Neural cell (in vitro differentiated cells): ENCODE measurements around the gene CLDN18. TPM values are rescaled to one million over a fixed set of nuclear protein-coding genes. Genes with fewer than 3 reads are reported as not detected.

Source experiments
- H2AFZ ChIP-seq: fragments of 200-600, 300-800 bp; sonication (generic), shearing (Covaris generic); 2 replicates; pipeline ENCODE4 v1.6.0; 2014; ENCODE audit warnings: low read depth, mild to moderate bottlenecking, antibody characterized with exemption, low read length, moderate library complexity
- H3F3A ChIP-seq: fragments of 200-600 bp; shearing (Covaris generic); 2 replicates; pipeline ENCODE4 v1.6.1; 2016; ENCODE audit warnings: mild to moderate bottlenecking, moderate library complexity, mixed read lengths, antibody characterized with exemption, low read length; ENCODE audit not compliant: insufficient read depth, poor library complexity, severe bottlenecking
- H3K27ac ChIP-seq: fragments of 200-600, 300-800 bp; sonication (generic), shearing (Covaris generic); 2 replicates; pipeline ENCODE4 v1.5.1; 2014; ENCODE audit warnings: mild to moderate bottlenecking, low read length, moderate library complexity
- H3K27me3 ChIP-seq: fragments of 300-800, 200-600 bp; sonication (generic), shearing (Covaris generic); 2 replicates; pipeline ENCODE4 v1.6.0; 2014; ENCODE audit warnings: mild to moderate bottlenecking, low read depth, low read length, moderate library complexity; ENCODE audit not compliant: insufficient read depth
- H3K36me3 ChIP-seq: fragments of 300-800, 200-600 bp; sonication (generic), shearing (Covaris generic); 2 replicates; pipeline ENCODE4 v1.5.1; 2014; ENCODE audit warnings: mild to moderate bottlenecking, antibody characterized with exemption, low read length, moderate library complexity; ENCODE audit not compliant: insufficient read depth
- H3K4me2 ChIP-seq: fragments of 300-800, 200-600 bp; sonication (generic), shearing (Covaris generic); 2 replicates; pipeline ENCODE4 v1.6.0; 2014; ENCODE audit warnings: mild to moderate bottlenecking, low read length
- H3K4me3 ChIP-seq: fragments of 300-800, 200-600 bp; sonication (generic), shearing (Covaris generic); 2 replicates; pipeline ENCODE4 v1.5.1; 2014; ENCODE audit warnings: mild to moderate bottlenecking, low read length, moderate library complexity
- H3K79me2 ChIP-seq: fragments of 200-600 bp; shearing (Covaris generic); replicated peaks from 2 replicates; pipeline ENCODE4 v1.6.0; 2014; ENCODE audit warnings: mild to moderate bottlenecking, low read length, moderate library complexity; ENCODE audit not compliant: insufficient read depth
- H3K9ac ChIP-seq: fragments of 300-800, 200-600 bp; sonication (generic), shearing (Covaris generic); 2 replicates; pipeline ENCODE4 v1.6.1; 2016; ENCODE audit warnings: mild to moderate bottlenecking, low read length, mixed read lengths
- H3K9me2 ChIP-seq: fragments of 200-600 bp; shearing (Covaris generic); 2 replicates; pipeline ENCODE4 v1.6.1; 2016; ENCODE audit warnings: mild to moderate bottlenecking, low read length, mixed read lengths; ENCODE audit not compliant: insufficient read depth
- H3K9me3 ChIP-seq: fragments of 200-600, 300-800 bp; sonication (generic), shearing (Covaris generic); 2 replicates; pipeline ENCODE4 v1.6.1; 2016; ENCODE audit warnings: mild to moderate bottlenecking, mixed run types, low read length, moderate library complexity, mixed read lengths
- H4K20me1 ChIP-seq: fragments of 200-600 bp; shearing (Covaris generic); 2 replicates; pipeline ENCODE4 v1.6.1; 2016; ENCODE audit warnings: mild to moderate bottlenecking, mixed run types; ENCODE audit not compliant: insufficient read depth
- CTCF ChIP-seq: fragments of 450-650 bp; IDR thresholded peaks from 2 replicates; pipeline ENCODE4 v1.5.1; 2014; ENCODE audit warnings: antibody characterized with exemption, mild to moderate bottlenecking, moderate library complexity; ENCODE audit not compliant: poor library complexity, severe bottlenecking
- EP300 ChIP-seq: fragments of 450-650 bp; conservative IDR thresholded peaks from 2 replicates; pipeline ENCODE4 v1.6.1; 2014; ENCODE audit warnings: antibody characterized with exemption, mild to moderate bottlenecking, moderate library complexity; ENCODE audit not compliant: poor library complexity, severe bottlenecking
- EZH2 ChIP-seq: fragments of 200-600, 300-800 bp; shearing (Covaris generic), sonication (generic); IDR thresholded peaks from 2 replicates; pipeline ENCODE4 v1.6.1; 2014; ENCODE audit warnings: antibody characterized with exemption, low read length, borderline replicate concordance, mild to moderate bottlenecking; ENCODE audit not compliant: insufficient read depth, poor library complexity, severe bottlenecking
- MXI1 ChIP-seq: fragments of 450-650 bp; conservative IDR thresholded peaks from 2 replicates; pipeline ENCODE4 v1.6.1; 2014; ENCODE audit warnings: antibody characterized with exemption, mild to moderate bottlenecking; ENCODE audit not compliant: poor library complexity, severe bottlenecking
- POLR2AphosphoS5 ChIP-seq: IDR thresholded peaks from 2 replicates; pipeline ENCODE4 v1.6.1; 2012
- RAD21 ChIP-seq: fragments of 450-650 bp; conservative IDR thresholded peaks from 2 replicates; pipeline ENCODE4 v1.6.1; 2014; ENCODE audit warnings: antibody characterized with exemption, mild to moderate bottlenecking, moderate library complexity
- REST ChIP-seq: IDR thresholded peaks from 2 replicates; pipeline ENCODE4 v1.6.1; 2012; ENCODE audit warnings: borderline replicate concordance
- SMC3 ChIP-seq: fragments of 450-650 bp; conservative IDR thresholded peaks from 2 replicates; pipeline ENCODE4 v1.6.1; 2014; ENCODE audit warnings: antibody characterized with exemption, mild to moderate bottlenecking, moderate library complexity; ENCODE audit not compliant: poor library complexity
- TAF1 ChIP-seq: IDR thresholded peaks from 2 replicates; pipeline ENCODE4 v1.6.1; 2012; ENCODE audit warnings: low read depth
- polyA plus RNA-seq: library from polyadenylated mRNA; depleted of rRNA; stranded (reverse); fragments of >200 nt; gene quantifications from 2 replicates; pipeline ENCODE4 v1.2.3, GENCODE V29; 2014

Gene CLDN18
- polyA plus RNA-seq, 1 donor from 2014 or later: not detected

GRCh38 chr3:138016065-138016464, 6.1 kb downstream of the CLDN18 start:
- Histone ChIP-seq H3K9me3 (no peaks in the 10 kb centered on the region), H3K4me2 (no peak overlapping the region), H3K79me2 (no peaks in the 10 kb centered on the region), H4K20me1 (no peaks in the 10 kb centered on the region), H3K9ac (no peak overlapping the region), H3K9me2 (no peaks in the 10 kb centered on the region), H3K36me3 (no peaks in the 10 kb centered on the region), H3K27me3 (no peaks in the 10 kb centered on the region), H3K27ac (no peak overlapping the region), H2AFZ (no peak overlapping the region), H3K4me3 (no peak overlapping the region), H3F3A (no peaks in the 10 kb centered on the region)
- TF ChIP-seq MXI1: no peak
- TF ChIP-seq EZH2: no peak

- H3K9ac ChIP-seq: no peak overlapping the region
- no peak overlapping the region for H2AFZ ChIP-seq
- no peaks in the 10 kb centered on the region for H3F3A ChIP-seq
- no peaks in the 10 kb centered on the region for H3K27me3 ChIP-seq
- H3K4me2 ChIP-seq: no peak overlapping the region
- H3K79me2 ChIP-seq: no peaks in the 10 kb centered on the region
- no peaks in the 10 kb centered on the region for H3K9me3 ChIP-seq
- H3K27ac ChIP-seq: no peak overlapping the region
- TF ChIP-seq TAF1: no peak
- no peak for TF ChIP-seq MXI1
- TF ChIP-seq EP300: no peak
- TF ChIP-seq EZH2: no peak
- TF ChIP-seq RAD21: no peak
- no peak for TF ChIP-seq REST
- TF ChIP-seq SMC3: no peak
- no peak for TF ChIP-seq CTCF
- no peak for TF ChIP-seq POLR2AphosphoS5
- no peaks in the 10 kb centered on the region for H3K36me3 ChIP-seq
- no peaks in the 10 kb centered on the region for H3K9me2 ChIP-seq
- H4K20me1 ChIP-seq: no peaks in the 10 kb centered on the region
- no peak overlapping the region for H3K4me3 ChIP-seq
These were observed 9.5 kb downstream of the CLDN18 start for GRCh38 chr3:138019281-138020069.
